ENCODE measurements around the gene DMGDH.

DMGDH gene

DNA sequence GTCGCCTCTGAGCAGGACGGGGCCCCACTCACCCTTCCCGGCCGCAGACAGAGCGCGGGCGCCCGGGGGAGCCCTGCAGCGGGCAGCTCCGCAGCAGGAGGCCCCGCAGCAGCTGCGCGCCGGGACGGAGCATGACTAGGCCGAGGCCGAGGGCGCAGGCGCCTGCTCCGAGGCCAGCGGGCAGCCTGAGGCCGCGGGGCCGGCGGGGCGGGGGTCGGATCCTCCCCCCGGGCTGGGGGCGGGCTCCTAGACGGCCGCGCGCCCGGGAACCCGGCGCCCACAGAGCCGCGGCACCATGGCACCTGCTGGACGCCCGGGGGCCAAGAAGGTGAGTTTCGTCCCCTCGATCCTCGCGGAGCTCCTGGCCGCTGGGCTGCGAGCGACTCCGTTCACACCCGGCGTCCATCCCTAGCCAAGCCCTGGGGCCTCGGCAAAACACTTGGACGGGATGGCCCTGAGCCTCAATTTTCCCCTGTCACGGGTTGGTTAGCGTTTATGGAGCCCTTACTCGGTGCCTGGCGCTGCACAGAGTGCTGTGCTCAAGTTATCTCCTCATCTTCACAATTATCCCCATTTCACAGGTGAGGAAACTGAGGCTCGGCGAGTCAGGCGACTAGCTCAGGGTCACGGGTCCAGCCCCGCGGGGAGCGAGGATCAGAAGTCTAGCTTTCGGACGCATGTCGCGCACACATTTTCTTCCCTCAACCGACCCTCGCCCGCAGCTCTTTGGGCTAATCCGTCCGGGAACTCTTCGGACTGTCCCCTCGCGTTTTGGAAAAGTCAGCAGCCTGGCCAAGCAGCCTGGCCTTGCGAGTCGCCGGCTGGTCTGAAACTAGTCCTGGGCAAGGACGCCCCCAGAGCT is at the start of gene DMGDH, which contains the start of gene BHMT2:
Gene DMGDH, minus strand, starts transcription at position 187 of the 862 bp plus-strand sequence. Its CDS starts 54 bp downstream, at position 133.
Gene BHMT2, plus strand, starts transcription at position 280 of the 862 bp plus-strand sequence. Its CDS starts 16 bp downstream, at position 296.
- DNase-seq, result no peak

DNA sequence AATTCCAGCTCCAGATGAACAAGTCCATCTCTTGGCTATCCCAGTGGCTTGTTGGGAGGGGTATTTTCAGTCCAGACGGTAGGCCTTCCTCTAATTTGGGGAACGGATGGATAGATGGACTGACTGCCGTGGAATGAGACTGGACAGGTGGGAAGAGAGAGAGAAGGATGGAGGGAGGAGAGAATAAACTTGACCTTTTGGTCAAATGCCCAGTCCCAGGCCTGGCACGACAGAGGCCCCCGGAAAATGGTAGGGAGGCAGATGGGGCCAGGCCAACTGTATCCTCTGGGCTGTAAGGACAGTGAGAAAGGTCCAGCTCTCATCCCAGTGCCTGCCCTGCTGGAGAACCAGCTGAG is 43.2 kb upstream of the DMGDH start:
- no peak for DNase-seq

DNA sequence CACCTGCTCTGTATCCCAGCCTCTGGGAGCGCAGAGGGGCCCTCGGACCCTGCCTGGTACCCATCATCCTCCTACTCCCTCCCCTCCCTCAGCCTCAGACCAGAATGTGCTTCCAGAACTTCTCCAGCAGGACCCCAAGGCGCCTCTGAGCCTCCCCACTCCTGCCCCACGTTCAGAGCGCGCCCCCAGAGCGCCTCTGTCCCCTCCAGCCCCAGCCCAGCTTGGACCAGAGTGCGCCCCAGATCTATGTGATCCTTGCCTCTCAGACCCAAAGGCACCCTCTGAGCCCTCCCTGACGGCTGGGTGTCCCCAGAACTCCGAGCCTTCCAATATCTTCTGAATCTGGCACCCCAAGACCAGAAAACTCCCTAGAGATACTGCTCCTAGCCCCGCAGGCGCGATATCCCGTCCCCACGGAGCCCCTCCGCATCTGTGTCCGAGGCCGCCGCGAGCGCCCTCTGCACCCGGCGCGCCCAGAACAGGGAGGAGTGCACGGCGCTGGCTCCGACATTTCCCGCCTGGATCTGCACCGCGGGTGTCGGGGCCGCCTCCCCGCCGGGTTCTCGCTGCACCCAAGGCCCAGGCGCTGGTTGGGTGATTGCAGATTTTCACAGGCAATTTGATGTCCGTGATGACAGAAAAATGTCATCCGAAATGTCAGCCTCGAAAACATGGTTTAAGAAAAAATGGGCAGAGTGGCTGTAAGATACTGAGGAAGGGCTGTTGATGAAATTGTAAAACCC is 42.7 kb upstream of the DMGDH start:
- DNase-seq, result no peak

DNA sequence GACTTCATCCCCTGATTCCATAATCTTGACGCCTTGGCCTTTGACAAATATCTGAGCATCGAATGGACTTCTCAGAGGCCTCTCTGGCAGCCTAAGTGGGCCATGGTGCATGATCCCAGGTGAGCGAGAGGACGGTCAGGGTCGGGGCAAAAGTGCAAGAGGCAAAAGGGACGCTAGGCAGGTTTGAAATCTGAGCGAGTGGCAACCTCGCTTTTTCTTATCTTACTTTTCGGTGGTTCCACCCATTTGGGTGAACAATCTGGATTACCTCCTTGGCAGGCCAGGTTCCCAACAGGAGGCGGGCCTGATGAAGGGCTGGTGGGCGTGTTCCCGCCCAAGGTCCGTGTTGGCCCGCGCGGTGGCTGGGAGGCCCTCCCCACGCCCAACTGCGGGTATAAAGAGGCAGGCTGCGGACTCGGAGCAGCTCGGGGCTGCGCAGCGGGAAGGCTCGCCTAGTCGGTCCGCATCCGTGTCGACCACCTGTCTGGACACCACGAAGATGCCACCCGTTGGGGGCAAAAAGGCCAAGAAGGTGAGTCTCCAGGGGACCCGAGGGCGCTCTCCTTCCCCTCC is 42.0 kb upstream of the DMGDH start, which contains the start of gene BHMT:
Gene BHMT, plus strand, starts transcription at position 423 of the 573 bp plus-strand sequence. Its CDS starts 77 bp downstream, at position 500.
- no peak for DNase-seq

DNA sequence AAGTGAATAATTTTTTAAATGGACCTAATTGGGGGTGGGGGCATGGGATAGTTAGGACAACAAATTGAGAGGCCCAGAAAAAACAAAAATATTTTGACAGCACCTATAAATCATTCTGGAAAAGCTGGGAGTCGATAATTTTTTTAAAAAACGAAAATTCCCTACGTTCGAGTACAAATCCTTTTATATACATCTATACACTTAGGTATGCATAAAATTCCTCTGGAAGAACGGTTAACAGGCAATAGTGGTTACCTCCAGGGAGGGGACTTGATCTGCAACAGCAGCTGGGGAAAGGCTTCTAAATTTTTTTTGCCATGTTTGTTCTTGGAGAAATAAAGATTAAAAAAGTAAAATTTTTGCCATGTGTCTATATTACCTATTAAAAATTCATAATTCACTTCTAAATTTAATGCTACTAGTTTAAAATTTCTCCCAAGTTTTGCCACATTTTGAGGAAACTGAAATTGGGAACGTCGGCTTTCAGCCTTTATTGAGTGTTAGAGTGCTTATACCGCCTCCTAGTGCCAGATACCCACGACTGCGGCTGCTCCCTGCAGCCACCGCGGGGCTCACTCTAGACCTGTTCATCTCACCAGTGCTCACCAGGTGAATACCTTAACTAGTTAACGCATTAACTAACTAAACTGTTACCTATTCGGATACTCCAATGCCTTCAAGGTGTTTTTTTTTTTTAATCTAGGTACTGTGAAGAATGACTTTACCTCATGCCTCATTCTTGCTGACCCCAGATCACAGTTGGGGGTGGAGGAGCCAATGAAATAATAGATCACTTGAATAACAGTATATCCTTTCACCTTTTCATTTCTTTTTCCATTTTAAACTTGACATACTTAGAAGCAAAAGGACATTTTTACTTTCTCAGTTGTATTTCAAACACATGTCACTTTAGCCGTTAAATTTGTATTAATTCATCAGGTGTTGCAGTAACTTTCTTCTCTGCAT is 40.3 kb upstream of the DMGDH start:
- DNase-seq, result no peak

DNA sequence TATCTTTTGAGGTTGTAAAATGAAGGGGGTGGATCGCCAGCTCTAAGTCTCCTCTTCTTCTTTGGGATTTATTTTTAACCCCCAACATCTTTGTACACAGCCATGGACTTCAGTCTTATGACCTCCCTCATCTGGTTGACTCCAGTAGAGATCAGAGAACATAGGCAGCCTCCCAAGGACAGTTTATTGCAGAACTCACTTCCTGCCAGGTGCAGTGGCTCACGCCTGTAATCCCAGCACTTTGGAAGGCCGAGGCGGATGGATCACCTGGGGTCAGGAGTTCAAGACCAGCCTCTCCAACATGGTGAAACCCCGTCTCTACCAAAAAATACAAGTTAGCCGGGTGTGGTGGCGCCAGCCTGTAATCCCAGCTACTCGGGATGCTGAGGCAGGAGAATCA is 39.3 kb upstream of the DMGDH start:
- no peak for DNase-seq

DNA sequence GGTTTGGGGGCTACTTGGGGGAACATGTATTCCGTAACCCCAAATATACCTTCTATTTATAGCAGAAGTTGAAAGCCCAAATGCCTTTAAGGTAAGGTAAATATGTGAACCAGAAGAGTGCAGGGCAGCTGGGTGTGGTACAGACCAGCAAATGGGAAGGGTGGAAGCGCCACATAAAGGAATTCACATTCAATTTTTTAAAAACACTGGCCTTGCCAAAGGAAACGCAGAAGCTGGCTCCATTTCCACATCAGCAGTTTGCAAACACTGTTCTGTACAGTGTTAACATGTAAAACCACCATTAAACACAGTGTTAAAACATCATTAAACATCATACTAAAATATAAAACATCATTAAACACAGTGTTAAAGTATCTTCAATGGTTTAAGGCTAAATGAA is 38.6 kb upstream of the DMGDH start:
- no peak for DNase-seq

DNA sequence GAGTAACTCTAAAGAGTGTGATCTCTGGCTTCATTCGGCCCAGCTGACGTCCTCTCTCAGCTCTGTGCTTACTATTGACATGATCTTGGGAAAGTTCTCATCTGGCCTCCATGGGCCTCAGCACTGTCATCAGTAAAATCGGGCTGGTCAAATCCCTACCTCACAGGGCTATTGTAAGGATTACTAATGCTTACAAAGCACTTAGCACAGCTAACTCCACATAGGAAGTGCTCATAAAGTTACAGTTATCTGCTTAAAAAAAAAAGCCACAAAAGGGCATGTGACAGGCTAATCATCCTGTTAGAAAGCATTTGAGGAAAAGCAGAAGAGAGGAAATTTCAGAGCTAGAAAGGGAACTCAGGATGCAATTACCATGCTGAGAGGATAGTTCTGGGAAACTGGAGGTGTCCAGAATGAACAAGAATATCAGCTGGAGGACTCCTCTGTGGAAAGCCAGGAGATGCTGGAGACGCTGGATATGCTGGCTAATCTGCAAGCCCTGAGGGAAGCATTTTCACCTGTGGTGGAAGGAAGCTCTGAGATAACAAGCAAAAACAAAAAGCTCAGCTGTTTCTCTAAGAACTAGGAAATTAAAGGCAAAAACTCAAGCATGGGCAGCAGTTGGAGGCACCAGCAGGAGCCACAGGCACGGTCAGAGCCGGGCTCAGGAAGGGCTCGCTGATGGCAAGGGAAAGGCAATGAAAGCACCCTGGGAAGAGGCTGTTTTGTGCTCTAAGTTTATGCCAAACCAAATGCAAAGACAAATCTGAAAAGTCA is 37.7 kb upstream of the DMGDH start:
- peak; percentile 35 for DNase-seq

DNA sequence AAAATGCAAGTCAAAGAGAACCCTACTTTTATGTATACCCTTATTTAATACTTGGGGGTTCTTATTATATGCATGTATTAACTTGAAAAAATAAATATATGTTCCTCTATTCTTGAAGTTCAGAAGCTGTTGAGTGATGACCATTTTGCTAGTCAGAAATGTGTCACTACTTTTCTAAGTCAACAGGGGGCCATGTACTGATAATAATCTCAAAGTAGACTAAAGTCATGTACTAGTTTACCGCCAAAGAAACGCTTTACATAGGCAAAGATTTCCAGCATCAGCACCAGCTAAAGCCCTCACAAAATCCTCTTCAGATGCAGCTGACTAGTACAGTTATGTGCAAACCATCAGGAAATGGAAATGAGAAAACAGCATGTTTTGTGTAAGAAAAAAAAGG is 36.4 kb upstream of the DMGDH start:
- DNase-seq, result no peak

DNA sequence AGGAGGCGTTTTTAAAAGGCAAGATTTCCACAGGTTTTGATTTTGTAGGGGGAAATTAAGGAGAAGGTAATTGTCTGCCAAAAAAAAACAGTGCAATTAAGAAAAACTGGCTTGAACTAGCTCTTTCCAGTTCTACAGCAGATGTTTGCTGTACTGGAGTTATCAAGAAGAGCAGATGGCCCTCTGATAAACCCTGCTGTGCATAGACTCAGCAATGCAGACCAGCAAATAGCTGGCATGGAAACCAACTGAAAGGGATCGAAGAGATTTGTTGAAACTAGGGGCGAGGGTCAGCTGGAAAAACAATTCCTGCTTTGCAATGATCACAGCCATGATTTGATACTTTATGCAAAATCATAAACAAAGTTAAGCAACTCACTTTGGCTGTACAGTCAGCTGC is 24.3 kb upstream of the DMGDH start:
- DNase-seq, result peak; percentile 98

DNA sequence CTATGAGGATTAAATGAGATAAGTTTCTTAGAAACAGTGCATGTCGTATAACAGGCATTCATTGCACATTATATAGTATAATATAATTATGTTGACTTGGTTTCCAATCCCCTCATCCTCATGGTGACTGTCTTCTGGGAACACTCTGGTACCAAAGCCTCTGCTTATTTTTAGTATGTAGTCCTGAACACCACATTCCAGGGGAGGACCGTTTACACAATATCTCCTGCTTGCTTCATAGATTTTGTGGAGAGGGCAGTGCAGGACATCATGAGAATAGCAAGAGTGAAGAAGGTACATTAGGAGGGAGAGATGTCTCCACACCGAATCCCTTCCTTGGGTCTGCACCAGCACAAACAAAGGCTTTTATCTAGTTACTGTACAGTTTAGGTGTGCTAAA is 21.6 kb upstream of the DMGDH start:
- DNase-seq, result no peak

DNA sequence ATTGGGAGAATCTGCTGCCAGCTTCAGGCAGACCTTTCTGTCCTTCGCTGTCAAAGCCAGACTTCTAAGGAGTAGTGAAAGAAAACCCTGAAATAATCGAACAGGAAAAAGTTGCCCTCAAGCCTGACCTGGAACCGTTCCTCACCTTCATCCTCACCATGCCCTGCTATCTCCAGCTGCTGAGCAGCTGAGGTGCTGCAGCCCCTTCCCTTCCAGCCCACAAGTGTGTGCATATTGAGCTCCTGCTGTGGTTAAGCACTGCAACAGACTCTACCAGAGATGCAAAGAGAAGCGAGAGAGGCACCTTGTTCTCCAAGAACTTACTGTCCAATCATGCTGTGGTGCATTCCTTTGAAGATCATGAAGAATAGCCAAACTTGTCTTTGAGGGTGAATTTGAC is 19.0 kb upstream of the DMGDH start:
- no peak for DNase-seq

DNA sequence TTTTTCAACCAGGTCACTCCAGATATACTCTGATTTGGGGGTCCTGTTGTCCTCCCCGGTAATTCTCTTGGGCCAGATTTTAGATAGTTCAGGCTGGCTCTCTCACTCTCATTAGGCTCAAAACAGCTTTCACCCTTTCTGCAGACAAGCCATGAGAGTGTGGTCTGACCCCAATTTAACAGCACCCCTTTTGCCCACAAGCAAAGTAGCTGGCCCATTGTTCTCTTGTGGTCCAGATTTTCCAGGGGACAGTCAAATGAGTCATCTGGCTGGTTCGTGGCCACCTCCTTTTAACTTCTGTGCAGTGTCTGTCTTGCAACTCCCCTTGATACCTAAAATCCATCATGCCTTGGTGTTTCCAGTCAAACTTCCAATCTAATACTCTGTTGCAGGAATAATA is 16.6 kb upstream of the DMGDH start:
- no peak for DNase-seq

DNA sequence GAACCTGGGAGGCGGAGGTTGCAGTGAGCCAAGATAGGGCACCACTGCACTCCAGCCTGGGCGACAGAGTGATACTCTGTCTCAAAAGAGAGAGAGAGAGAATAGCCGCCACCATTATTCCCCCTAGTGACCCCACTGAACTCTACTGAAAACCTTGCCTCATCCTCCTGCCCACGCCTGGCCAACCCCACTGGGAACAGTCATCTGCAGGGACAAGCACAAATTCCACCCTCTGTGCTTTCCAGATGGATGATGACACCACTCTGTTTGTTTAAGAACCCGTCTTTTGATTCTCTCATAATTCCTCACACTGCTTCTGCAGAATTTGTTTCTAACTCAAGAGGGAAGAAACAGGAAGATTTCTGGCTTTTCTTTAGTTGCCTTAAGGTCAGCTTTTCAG is 12.3 kb upstream of the DMGDH start:
- DNase-seq, result no peak

DNA sequence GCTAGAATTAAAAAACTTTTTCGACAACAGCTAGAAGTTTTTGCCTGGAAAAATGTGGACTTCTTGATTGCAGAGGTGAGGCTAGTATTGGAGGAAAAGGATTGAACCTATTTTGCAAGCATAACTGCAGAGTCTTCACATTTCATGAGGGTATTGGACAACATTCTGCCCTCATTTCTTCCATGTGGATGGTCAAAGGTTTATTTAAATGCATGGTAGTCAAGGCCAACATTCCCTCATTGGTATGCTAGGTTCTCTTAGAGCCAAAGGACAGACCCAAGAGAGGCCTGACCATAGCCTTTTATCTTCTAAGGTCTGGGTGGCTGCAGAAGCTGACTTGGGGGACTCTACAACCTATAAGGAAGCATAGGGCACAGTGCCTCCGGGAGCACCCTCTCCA is 11.3 kb upstream of the DMGDH start:
- no peak for DNase-seq

DNA sequence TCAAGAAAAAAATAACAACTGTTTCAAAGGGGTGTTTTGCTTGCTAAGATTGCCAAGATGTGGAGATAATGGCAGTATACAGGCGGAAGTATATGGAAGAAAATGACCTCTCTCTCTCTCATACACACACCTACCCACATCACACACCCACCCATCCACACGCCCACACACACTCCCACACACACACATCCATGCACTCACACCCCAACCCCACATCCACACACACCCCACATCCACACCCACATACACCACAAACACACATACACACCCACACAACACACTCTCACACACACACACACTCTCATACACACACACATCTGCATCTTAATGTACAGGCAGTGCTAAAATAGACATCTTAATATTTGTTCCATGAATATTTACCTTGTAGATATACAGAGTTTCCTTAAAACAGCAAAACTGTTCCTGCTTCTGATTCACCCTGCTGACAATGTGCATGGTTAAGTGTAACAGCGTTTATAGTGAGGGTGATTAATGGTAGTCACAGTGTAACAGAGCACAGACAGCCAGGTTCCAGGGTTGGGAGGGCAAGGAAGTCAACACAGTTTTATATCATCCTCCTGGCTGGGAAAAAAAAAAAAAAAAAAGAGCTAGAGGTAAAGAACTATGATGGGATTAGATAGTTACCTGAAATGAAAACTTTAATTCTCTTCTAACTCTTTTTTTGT is 8.3 kb upstream of the DMGDH start:
- no peak for DNase-seq

DNA sequence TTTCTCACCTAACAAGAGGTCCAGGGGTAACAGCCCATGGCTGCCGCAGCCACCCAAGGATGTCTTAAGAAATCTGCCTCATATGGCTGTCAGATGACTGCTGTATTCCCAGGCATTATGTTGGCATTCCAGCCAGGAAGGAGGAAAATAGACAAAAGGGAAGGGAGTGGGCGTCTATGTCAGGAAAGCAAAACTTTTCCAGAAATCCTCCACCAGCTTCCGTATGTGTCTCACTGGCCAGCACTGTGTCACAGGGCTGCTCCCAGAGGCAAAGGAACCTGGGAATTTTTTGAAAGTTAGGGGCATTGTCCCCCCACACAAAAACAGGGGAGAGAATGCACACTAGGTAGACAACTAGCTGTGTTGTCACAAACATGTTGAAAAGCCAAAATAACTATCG is 7.3 kb upstream of the DMGDH start:
- DNase-seq, result no peak

DNA sequence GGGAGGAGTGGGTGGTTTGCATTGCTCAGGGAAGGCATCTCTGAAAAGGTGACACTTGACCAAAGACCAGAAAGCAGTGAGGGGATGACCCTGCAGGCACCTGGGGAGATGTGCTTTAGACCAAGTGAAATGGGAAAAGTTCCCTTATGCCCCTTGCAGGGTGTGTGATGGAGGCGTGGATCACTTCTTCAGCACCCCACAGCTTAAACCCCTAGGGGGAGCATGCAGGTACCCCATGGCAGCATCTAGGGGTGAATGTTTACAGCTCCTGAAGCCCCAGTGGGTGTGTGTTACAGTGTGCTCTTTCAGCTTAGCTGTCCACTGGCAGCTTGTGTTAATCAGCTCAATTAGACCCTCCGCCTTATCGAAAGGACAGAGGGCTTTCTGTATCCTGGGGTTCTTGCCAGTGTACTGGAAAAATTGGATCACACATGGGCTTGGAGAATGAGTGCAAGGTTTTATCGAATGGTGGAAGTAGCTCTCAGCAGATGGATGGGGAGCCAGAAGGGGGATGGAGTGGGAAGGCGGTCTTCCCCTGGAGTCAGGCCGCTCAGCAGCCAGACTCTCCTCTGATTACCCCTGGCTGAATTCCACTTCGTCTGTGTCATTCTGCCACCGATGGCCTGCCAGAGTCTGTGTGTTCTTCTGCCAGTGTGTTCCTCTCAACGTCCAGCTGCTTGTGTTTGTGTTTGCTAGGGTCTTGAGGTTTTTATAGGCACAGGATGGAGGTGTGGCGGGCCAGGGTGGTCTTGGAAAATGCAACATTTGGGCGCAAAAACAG is 6.4 kb upstream of the DMGDH start:
- DNase-seq, result no peak

DNA sequence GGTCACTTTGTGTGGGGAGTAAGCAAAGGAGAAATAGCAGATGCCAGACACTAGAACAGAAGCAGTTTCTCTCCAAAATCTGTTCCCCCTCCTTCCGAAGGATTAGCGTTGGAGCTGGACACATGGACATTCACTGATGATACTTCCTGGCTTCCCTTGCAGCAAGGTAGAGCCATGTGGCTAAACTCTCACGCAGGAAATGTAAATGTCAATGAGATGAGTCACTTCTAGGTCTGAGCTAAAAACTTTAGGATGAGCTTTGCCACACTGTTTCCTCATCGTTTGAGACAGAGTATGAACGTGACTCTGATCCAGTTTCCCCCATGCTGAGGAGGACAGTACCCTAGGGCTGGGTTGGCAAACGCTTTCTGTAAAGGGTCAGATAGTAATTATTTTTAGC is 5.2 kb upstream of the DMGDH start:
- no peak for DNase-seq

DNA sequence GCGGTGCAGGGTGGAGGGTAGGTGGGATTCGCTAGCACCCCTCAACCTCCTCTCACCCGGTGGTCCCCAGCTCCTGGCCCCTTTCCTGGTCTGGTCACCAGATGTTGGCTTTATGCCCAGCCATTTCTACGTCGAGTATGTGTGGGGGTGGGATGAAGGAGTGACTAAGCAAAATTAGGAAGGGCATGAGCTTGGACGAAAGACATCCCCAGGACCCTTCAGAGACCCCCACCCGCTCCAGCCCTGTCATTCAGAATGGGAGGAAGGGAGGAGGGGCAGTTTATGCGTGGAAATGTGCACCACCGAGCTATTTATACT is 835 bp upstream of the DMGDH start:
- no peak for DNase-seq

DNA sequence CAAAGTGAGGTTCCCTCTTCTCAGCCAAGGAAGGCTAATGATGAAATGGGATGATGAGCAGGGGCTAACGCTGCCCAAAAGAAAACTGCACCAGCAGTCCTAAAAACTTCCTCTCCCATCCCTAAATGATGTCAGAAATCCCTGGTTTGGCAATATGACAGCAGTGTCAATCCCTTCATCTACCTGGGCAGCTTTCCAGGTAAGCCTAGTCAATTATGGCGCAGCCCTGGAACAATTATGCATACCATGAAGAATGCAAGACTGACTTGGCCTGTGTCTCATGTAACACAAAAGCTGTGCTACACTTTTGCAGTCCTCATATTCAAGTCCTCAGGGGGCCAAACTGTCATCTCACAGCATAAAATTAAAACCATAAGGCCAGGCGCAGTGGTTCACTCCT is 7.0 kb downstream of the DMGDH start:
- DNase-seq, result no peak
